Measurements from ENCODE around the gene PRKG1. TPM values are rescaled to one million over a fixed set of nuclear protein-coding genes. Genes with fewer than 3 reads are reported as not detected.

PRKG1 gene
- total RNA-seq, 4 donors from 2014 or later = 24.0 to 89.1 (median 45.7) TPM

DNA sequence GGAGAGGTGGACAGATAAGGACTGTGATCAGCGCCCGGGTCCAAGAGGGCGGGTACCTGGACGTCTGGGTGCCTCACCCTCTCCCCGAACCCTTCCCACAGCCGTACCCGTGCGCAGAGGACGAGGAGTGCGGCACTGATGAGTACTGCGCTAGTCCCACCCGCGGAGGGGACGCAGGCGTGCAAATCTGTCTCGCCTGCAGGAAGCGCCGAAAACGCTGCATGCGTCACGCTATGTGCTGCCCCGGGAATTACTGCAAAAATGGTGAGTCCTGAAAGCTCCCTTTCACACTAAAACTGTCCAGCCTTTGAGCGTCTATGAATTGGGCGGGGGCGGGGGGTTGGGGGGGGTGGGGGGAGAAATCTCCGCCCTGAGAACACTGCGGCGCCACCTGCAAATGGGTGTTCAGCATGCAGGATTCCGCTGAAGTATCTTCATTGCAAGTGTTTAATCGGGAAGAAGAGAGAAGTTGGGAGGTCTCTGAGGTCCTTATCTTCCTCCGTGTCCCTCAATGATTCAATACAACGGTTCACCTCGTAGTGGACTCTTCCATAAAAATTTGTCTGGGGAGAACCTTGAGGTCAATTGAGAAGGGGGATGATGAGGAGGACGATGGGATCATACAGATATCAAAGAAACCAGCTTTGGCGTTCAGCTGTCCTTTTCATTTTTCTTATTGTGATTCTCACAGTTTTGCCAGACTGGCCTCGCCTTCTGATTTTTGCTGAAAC is 1240.7 kb downstream of the PRKG1 start:
- H3K27me3 ChIP-seq = no peaks in the 10 kb centered on the region
- peak overlapping the region in 3 of 4 donors; percentile 28 to 60 (median 48) for H3K4me3 ChIP-seq
- DNase-seq = no peak
- peaks cover 0 to 17% (median 0%) of the 10 kb centered on the region in 4 donors for H3K4me1 ChIP-seq
- H3K27ac ChIP-seq = no peak overlapping the region
- H3K36me3 ChIP-seq = no peaks in the 10 kb centered on the region
- H3K9me3 ChIP-seq = no peaks in the 10 kb centered on the region
- TF ChIP-seq POLR2A (IDR thresholded peaks at IDR 0.05) = no peak
- TF ChIP-seq, protein P1, sequence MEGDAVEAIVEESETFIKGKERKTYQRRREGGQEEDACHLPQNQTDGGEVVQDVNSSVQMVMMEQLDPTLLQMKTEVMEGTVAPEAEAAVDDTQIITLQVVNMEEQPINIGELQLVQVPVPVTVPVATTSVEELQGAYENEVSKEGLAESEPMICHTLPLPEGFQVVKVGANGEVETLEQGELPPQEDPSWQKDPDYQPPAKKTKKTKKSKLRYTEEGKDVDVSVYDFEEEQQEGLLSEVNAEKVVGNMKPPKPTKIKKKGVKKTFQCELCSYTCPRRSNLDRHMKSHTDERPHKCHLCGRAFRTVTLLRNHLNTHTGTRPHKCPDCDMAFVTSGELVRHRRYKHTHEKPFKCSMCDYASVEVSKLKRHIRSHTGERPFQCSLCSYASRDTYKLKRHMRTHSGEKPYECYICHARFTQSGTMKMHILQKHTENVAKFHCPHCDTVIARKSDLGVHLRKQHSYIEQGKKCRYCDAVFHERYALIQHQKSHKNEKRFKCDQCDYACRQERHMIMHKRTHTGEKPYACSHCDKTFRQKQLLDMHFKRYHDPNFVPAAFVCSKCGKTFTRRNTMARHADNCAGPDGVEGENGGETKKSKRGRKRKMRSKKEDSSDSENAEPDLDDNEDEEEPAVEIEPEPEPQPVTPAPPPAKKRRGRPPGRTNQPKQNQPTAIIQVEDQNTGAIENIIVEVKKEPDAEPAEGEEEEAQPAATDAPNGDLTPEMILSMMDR (IDR thresholded peaks at IDR 0.05) = no peak

DNA sequence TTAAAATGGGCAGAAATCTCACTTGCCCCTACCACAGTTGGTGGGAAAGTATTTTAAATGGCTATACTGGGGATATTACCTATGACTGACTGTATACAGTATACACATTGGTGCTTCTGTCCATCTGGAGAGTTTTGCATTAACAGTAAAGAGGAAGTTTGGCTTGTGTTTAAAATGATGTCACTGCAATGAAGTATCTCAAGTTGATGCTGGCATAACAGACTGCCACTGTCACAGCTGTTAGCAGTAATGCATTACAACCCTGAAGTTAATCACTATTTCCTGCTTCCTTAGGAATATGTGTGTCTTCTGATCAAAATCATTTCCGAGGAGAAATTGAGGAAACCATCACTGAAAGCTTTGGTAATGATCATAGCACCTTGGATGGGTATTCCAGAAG is 1241.7 kb downstream of the PRKG1 start:
- H3K27ac ChIP-seq = no peak overlapping the region
- H3K4me1 ChIP-seq = peaks cover 0 to 17% (median 0%) of the 10 kb centered on the region in 4 donors
- no peak overlapping the region for H3K4me3 ChIP-seq
- no peaks in the 10 kb centered on the region for H3K36me3 ChIP-seq
- no peaks in the 10 kb centered on the region for H3K9me3 ChIP-seq
- no peak for TF ChIP-seq POLR2A (IDR thresholded peaks at IDR 0.05)
- TF ChIP-seq, protein P1 (IDR thresholded peaks at IDR 0.05) = no peak
- H3K27me3 ChIP-seq = no peaks in the 10 kb centered on the region
- DNase-seq = no peak

DNA sequence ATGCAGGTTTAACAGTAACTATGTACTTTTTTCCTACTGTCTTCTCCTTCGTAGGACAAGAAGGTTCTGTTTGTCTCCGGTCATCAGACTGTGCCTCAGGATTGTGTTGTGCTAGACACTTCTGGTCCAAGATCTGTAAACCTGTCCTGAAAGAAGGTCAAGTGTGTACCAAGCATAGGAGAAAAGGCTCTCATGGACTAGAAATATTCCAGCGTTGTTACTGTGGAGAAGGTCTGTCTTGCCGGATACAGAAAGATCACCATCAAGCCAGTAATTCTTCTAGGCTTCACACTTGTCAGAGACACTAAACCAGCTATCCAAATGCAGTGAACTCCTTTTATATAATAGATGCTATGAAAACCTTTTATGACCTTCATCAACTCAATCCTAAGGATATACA is 1242.2 kb downstream of the PRKG1 start:
- Histone ChIP-seq H3K9me3 (no peaks in the 10 kb centered on the region), H3K27me3 (no peaks in the 10 kb centered on the region), H3K4me3 (no peak overlapping the region), H3K27ac (no peak overlapping the region), H3K4me1 (peaks cover 0 to 17% (median 0%) of the 10 kb centered on the region in 4 donors), H3K36me3 (no peaks in the 10 kb centered on the region)
- no peak for DNase-seq
- TF ChIP-seq POLR2A (IDR thresholded peaks at IDR 0.05) = no peak
- TF ChIP-seq, protein P1 (IDR thresholded peaks at IDR 0.05) = no peak

DNA sequence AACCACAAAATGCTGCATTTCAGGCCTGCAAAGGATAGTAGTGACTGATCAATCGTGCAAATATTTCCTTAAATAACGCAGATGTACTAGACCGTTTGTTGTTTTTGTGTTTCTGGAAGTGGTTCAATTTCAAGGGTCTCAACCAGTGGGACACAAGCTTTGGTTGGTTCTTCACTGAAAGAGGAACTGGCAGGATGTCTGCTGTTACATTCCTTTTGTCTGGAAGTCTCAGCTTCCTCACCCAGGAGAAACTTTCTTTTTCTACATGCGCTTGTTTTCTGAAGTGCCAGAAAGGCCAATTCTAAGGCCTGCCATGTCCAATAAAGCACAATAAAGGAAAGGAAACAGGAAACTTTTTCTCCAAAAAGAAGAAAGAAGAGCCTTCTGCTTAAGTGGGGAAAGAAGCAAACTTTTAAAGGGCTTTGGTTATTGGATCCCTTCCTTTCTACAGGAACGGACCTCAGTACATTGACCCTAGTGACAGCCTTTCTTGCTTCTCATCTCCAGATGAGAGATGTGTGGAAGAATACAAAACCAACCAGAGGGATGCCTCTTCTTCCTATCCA is 1243.9 kb downstream of the PRKG1 start:
- Histone ChIP-seq H3K27me3 (no peaks in the 10 kb centered on the region), H3K36me3 (no peaks in the 10 kb centered on the region), H3K9me3 (no peaks in the 10 kb centered on the region), H3K27ac (no peak overlapping the region), H3K4me1 (peaks cover 0 to 16% (median 0%) of the 10 kb centered on the region in 4 donors), H3K4me3 (no peak overlapping the region)
- TF ChIP-seq POLR2A (IDR thresholded peaks at IDR 0.05) = no peak
- TF ChIP-seq, protein P1 (IDR thresholded peaks at IDR 0.05) = no peak
- DNase-seq = no peak

DNA sequence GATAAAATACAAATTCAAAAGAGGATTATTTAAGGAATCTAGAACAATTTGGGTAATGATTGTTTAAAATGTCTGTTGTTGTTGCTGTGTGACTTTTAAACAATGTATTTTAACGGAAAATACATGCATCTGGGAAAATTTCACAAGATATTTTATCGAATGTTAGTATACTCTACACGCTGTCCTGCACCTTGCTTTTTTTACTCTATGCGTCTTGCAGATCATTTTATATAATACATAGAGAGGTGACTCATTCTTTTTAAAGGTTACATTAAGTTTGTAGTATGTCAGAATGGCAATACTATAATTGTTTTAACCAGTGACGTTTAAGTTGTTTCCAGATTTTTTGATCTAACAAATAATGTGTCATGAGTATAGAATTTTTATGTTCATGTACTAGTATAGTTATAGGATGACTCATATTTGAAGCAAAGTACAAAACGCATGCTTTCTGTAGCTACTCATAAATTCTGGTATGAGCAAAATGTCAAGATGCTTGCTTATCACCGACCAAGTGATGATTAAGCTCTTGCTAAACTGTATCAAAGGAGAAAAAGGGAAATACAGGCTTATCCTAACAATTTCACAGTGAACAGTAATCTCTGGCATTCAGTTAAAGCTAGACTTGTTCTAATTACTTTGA is 1244.7 kb downstream of the PRKG1 start:
- no peaks in the 10 kb centered on the region for H3K27me3 ChIP-seq
- no peak overlapping the region for H3K27ac ChIP-seq
- TF ChIP-seq, protein P1 (IDR thresholded peaks at IDR 0.05) = no peak
- TF ChIP-seq POLR2A (IDR thresholded peaks at IDR 0.05) = no peak
- H3K36me3 ChIP-seq = no peaks in the 10 kb centered on the region
- H3K9me3 ChIP-seq = no peaks in the 10 kb centered on the region
- no peak overlapping the region for H3K4me3 ChIP-seq
- H3K4me1 ChIP-seq = peaks cover 0 to 9% (median 0%) of the 10 kb centered on the region in 4 donors
- no peak for DNase-seq

All from Peyer's patch (tissue), 4 donors.